Right lobe of liver (tissue), 6 donors: ENCODE data around the gene QPRT. TPM values are rescaled to one million over a fixed set of nuclear protein-coding genes. Genes with fewer than 3 reads are reported as not detected.

Experiments
- ATAC-seq, 4 donors: fragments of 200-7000 bp; cut with Tn5 transposase; one replicate each; pipeline ENCODE4 v1.9.1; 2020; ENCODE audit warnings: mild to moderate bottlenecking in 4 of 4, moderate library complexity in 4 of 4
- DNase-seq, 3 donors: peaks; one replicate each; pipeline ENCODE4 v3.0.0-alpha.2; 2020
- H3K27ac ChIP-seq, 3 donors: fragments of 200-600 bp; one replicate each; pipeline ENCODE4 v1.8.0; 2022
- H3K27me3 ChIP-seq, 2 donors: fragments of 200-600 bp; one replicate each; pipeline ENCODE4 v1.8.0; 2022
- H3K36me3 ChIP-seq, 4 donors: fragments of 200-600 bp; sonication (generic) in 1 of 4; one replicate each; pipeline versions ENCODE4 v1.5.1 to v1.8.0; 2017 to 2022; ENCODE audit warnings: control low read depth in 1 of 4
- H3K4me1 ChIP-seq, 4 donors: fragments of 200-600 bp; sonication (generic) in 1 of 4; one replicate each; pipeline versions ENCODE4 v1.5.1 to v1.8.0; 2017 to 2022; ENCODE audit warnings: control low read depth in 1 of 4
- H3K4me3 ChIP-seq, 3 donors: fragments of 200-600 bp; one replicate each; pipeline ENCODE4 v1.8.0; 2022
- H3K9me3 ChIP-seq, 4 donors: fragments of 200-600 bp; sonication (generic) in 1 of 4; one replicate each; pipeline versions ENCODE4 v1.5.1 to v1.8.0; 2017 to 2022; ENCODE audit warnings: control low read depth in 1 of 4
- POLR2A ChIP-seq: fragments of 450-650 bp; IDR thresholded peaks from one replicate; pipeline ENCODE4 v1.6.1; 2017; ENCODE audit warnings: antibody characterized with exemption, mild to moderate bottlenecking
- WGBS: methylation state at CpG from one replicate; pipeline ENCODE4 v1.1.6; 2018; ENCODE audit warnings: low coverage, low lambda C conversion rate; ENCODE audit not compliant: insufficient coverage; ENCODE audit errors: missing lambda C conversion rate; 5-methylcytosine and 5-hydroxymethylcytosine counted together
- intact Hi-C, 2 donors: fragments of 100-400 bp; cut with DNase I; formaldehyde crosslinking; loops; one replicate each; pipeline versions ENCODE4 v1.11.2 to v1.14.1; 2022
- total RNA-seq, 6 experiments: library from RNA; depleted of rRNA in 2 of 6; stranded (reverse); fragments of >200 nt in 2 of 6; fragmentation: NEBNext Ultra II Directional in 3 of 6; extraction: Animal tissue kit (Norgen Biotek cat#: 25700) in 3 of 6; gene quantifications; one replicate each; pipeline versions ENCODE4 v1.1.0 to v1.2.4, GENCODE V29; 2016 to 2023
- TF ChIP-seq, protein P1 (sequence below), 4 donors: fragments of 200-600 bp in 3 of 4; fragments of 450-650 bp in 1 of 4; IDR thresholded peaks; one replicate each; pipeline versions ENCODE4 v1.5.1 to v1.8.0; 2016 to 2022; ENCODE audit warnings: antibody characterized with exemption in 4 of 4, mild to moderate bottlenecking in 2 of 4
- donor health status: DM: no; HTN: yes; CAD: no.
- donor health status: DM: no; HTN: no; CAD: no.
- donor health status: DM: no; HTN: no; CAD: no.
- donor health status: DM: no; HTN: yes; CAD: no.
- donor health status: DM: no; HTN: yes; CAD: no.

Gene QPRT
- total RNA-seq, 6 experiments from 2014 or later: 95.2 to 154 (median 128) TPM

DNA sequence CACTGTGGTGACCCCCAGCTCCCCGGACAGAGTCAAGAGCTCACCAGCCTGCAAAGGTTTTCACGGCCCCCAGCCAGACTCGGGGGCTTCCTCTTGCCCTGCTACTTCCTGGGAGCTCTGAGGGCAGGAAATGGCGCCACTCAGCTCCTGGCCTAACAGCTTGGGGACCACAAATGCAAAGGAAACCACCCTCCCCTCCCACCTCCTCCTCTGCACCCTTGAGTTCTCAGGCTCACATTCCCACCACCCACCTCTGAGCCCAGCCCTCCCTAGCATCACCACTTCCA lies 16.3 kb upstream of the QPRT start:
- no peak for TF ChIP-seq POLR2A
- intact Hi-C loops: no loop called here
- Histone ChIP-seq H3K9me3 (no peaks in the 10 kb centered on the region), H3K27ac (no peak overlapping the region), H3K36me3 (no peaks in the 10 kb centered on the region), H3K27me3 (no peaks in the 10 kb centered on the region), H3K4me1 (no peaks in the 10 kb centered on the region), H3K4me3 (no peak overlapping the region)
- no peak for DNase-seq
- ATAC-seq: peak in 1 of 4 donors; percentile 6
- WGBS: 0% methylated on average over 1 of the region's 4 CpGs

DNA sequence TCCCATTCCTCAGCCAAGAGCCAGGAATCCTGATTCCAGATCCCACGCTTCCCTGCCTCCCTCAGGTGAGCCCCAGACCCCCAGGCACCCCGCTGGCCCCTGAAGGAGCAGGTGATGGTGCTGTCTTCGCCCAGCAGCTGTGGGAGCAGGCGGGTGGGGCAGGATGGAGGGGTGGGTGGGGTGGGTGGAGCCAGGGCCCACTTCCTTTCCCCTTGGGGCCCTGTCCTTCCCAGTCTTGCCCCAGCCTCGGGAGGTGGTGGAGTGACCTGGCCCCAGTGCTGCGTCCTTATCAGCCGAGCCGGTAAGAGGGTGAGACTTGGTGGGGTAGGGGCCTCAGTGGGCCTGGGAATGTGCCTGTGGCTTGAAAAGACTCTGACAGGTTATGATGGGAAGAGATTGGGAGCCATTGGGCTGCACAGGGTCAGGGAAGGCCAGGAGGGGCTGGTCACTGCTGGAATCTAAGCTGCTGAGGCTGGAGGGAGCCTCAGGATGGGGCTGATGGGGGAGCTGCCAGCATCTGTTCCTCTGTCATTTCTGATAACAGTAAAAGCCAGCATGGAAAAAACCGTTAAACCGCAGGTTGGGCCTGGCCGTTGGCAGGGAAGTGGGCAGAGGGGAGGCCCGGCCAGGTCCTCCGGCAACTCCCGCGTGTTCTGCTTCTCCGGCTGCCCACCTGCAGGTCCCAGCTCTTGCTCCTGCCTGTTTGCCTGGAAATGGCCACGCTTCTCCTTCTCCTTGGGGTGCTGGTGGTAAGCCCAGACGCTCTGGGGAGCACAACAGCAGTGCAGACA lies 15.8 kb upstream of the QPRT start, which contains the start of gene SPN:
TSS of gene SPN (plus strand) at position 232 of the 791 bp plus-strand sequence. CDS start at position 714, 482 bp downstream.
- ATAC-seq: peak in 2 of 4 donors; percentile 11 to 14
- intact Hi-C loops: no loop called here
- Histone ChIP-seq H3K4me3 (peak within 1 kb of the TSS in 2 of 3 donors; percentile 16), H3K27me3 (no peaks in the 10 kb centered on the region), H3K4me1 (no peaks in the 10 kb centered on the region), H3K9me3 (no peaks in the 10 kb centered on the region), H3K27ac (no peak within 1 kb of the TSS), H3K36me3 (no peaks in the 10 kb centered on the region)
- DNase-seq: no peak
- no CpG with 5 or more reads among the region's 18 CpGs for WGBS
- no peak for TF ChIP-seq POLR2A
- TF ChIP-seq, protein P1, sequence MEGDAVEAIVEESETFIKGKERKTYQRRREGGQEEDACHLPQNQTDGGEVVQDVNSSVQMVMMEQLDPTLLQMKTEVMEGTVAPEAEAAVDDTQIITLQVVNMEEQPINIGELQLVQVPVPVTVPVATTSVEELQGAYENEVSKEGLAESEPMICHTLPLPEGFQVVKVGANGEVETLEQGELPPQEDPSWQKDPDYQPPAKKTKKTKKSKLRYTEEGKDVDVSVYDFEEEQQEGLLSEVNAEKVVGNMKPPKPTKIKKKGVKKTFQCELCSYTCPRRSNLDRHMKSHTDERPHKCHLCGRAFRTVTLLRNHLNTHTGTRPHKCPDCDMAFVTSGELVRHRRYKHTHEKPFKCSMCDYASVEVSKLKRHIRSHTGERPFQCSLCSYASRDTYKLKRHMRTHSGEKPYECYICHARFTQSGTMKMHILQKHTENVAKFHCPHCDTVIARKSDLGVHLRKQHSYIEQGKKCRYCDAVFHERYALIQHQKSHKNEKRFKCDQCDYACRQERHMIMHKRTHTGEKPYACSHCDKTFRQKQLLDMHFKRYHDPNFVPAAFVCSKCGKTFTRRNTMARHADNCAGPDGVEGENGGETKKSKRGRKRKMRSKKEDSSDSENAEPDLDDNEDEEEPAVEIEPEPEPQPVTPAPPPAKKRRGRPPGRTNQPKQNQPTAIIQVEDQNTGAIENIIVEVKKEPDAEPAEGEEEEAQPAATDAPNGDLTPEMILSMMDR (IDR thresholded peaks at IDR 0.05): no peak

DNA sequence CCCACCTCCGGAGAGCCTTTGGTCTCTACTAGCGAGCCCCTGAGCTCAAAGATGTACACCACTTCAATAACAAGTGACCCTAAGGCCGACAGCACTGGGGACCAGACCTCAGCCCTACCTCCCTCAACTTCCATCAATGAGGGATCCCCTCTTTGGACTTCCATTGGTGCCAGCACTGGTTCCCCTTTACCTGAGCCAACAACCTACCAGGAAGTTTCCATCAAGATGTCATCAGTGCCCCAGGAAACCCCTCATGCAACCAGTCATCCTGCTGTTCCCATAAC lies 15.2 kb upstream of the QPRT start:
- no peak for DNase-seq
- H3K4me3 ChIP-seq: peak overlapping the region in 1 of 3 donors; percentile 16
- intact Hi-C loops: no loop called here
- H3K4me1 ChIP-seq: no peaks in the 10 kb centered on the region
- H3K36me3 ChIP-seq: no peaks in the 10 kb centered on the region
- TF ChIP-seq, protein P1 (IDR thresholded peaks at IDR 0.05): no peak
- no peak for TF ChIP-seq POLR2A
- H3K27ac ChIP-seq: no peak overlapping the region
- no peaks in the 10 kb centered on the region for H3K27me3 ChIP-seq
- no CpG with 5 or more reads among the region's 3 CpGs for WGBS
- no peak for ATAC-seq
- no peaks in the 10 kb centered on the region for H3K9me3 ChIP-seq

DNA sequence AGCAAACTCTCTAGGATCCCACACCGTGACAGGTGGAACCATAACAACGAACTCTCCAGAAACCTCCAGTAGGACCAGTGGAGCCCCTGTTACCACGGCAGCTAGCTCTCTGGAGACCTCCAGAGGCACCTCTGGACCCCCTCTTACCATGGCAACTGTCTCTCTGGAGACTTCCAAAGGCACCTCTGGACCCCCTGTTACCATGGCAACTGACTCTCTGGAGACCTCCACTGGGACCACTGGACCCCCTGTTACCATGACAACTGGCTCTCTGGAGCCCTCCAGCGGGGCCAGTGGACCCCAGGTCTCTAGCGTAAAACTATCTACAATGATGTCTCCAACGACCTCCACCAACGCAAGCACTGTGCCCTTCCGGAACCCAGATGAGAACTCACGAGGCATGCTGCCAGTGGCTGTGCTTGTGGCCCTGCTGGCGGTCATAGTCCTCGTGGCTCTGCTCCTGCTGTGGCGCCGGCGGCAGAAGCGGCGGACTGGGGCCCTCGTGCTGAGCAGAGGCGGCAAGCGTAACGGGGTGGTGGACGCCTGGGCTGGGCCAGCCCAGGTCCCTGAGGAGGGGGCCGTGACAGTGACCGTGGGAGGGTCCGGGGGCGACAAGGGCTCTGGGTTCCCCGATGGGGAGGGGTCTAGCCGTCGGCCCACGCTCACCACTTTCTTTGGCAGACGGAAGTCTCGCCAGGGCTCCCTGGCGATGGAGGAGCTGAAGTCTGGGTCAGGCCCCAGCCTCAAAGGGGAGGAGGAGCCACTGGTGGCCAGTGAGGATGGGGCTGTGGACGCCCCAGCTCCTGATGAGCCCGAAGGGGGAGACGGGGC lies 14.7 kb upstream of the QPRT start:
- Histone ChIP-seq H3K27me3 (no peaks in the 10 kb centered on the region), H3K9me3 (no peaks in the 10 kb centered on the region), H3K36me3 (no peaks in the 10 kb centered on the region), H3K4me1 (no peaks in the 10 kb centered on the region), H3K4me3 (peak overlapping the region in 1 of 3 donors; percentile 16), H3K27ac (no peak overlapping the region)
- DNase-seq: peak; percentile 68 to 79 (median 73)
- 70% methylated on average over 3 of the region's 35 CpGs for WGBS
- intact Hi-C loops: no loop called here
- peak; percentile 44 to 80 (median 67) for ATAC-seq
- TF ChIP-seq, protein P1 (IDR thresholded peaks at IDR 0.05): no peak
- TF ChIP-seq POLR2A: no peak
